GM12878 (cell line): ENCODE results near the gene STRBP. TPM values are rescaled to one million over a fixed set of nuclear protein-coding genes. Genes with fewer than 3 reads are reported as not detected.
"Not testable (repeated sequence)": the region's sequence is repeated elsewhere in the genome, so short reads cannot be mapped to it uniquely, and the experiment has no call there.

Experiments
- ATAC-seq: fragments of 200-7000 bp; cut with Tn5 transposase; 3 replicates; pipeline ENCODE4 v1.9.1; 2020; ENCODE audit warnings: mild to moderate bottlenecking, moderate library complexity
- BruUV-seq: library from RNA; stranded (reverse); fragments of 400-500 nt; replicated peaks from 2 replicates; lab custom pipeline; 2021; lab: Mats Ljungman, UMichigan
- CTCF ChIA-PET: fragments of 300-600 bp; sonication (Branson Sonifier 250); formaldehyde crosslinking; extraction: SDS; loops from one replicate; lab custom pipeline; 2021; ENCODE audit warnings: inconsistent platforms; lab: Yijun Ruan, JAX
- POLR2A ChIA-PET: fragments of 350-600 bp; formaldehyde crosslinking; extraction: SDS; loops from one replicate; lab custom pipeline; 2021; ENCODE audit warnings: inconsistent platforms; lab: Charles Lee
- RAD21 ChIA-PET: fragments of 300-600 bp; sonication (Branson Sonifier 250); formaldehyde crosslinking; loops from one replicate; lab custom pipeline; 2023; ENCODE audit warnings: antibody characterized with exemption; ENCODE audit not compliant: unreplicated experiment; lab: Charles Lee
- SMC1A ChIA-PET: fragments of 300-600 bp; sonication (Branson Sonifier 250); formaldehyde crosslinking; loops from one replicate; lab custom pipeline; 2023; ENCODE audit not compliant: unreplicated experiment, uncharacterized antibody; lab: Charles Lee
- DNase-seq: peaks from one replicate; pipeline ENCODE4 v3.0.0-alpha.2; 2011; ENCODE audit warnings: low read depth, low spot score
- FAIRE-seq: peaks from 3 replicates; lab custom pipeline; 2011; peaks lifted over from hg19 to GRCh38; lab: Jason Lieb, UNC
- H2AFZ ChIP-seq: 2 replicates; pipeline ENCODE4 v1.6.0; 2011; ENCODE audit warnings: low read depth, low read length, control low read depth; ENCODE audit not compliant: control insufficient read depth
- H3K27ac ChIP-seq: 2 replicates; pipeline ENCODE4 v1.5.1; 2011; ENCODE audit warnings: control low read depth; ENCODE audit not compliant: control insufficient read depth, insufficient read depth
- H3K27me3 ChIP-seq, 2 experiments: replicated peaks in 1 of 2; 2 replicates each; pipeline versions ENCODE4 v1.6.0 to v1.6.1; 2011; ENCODE audit warnings: low read length in 1 of 2; ENCODE audit not compliant: control insufficient read depth in 2 of 2, insufficient read depth in 2 of 2
- H3K36me3 ChIP-seq, 2 experiments: 2 replicates each; pipeline ENCODE4 v1.5.1; 2011; ENCODE audit warnings: low read length in 1 of 2; ENCODE audit not compliant: control insufficient read depth in 2 of 2, insufficient read depth in 2 of 2
- H3K4me1 ChIP-seq: 2 replicates; pipeline ENCODE4 v1.6.1; 2011; ENCODE audit warnings: mild to moderate bottlenecking, low read length, moderate library complexity, mixed read lengths; ENCODE audit not compliant: control insufficient read depth, insufficient read depth
- H3K4me2 ChIP-seq: 2 replicates; pipeline ENCODE4 v1.6.0; 2011; ENCODE audit warnings: control low read depth; ENCODE audit not compliant: control insufficient read depth, insufficient read depth
- H3K4me3 ChIP-seq: fragments of 200-600 bp; sonication (generic); 2 replicates; pipeline ENCODE4 v1.5.1; 2016
- H3K79me2 ChIP-seq: 2 replicates; pipeline ENCODE4 v1.6.0; 2011; ENCODE audit warnings: low read length; ENCODE audit not compliant: control insufficient read depth, insufficient read depth
- H3K9ac ChIP-seq: 2 replicates; pipeline ENCODE4 v1.8.0; 2011; ENCODE audit warnings: low read length, control low read depth, mixed read lengths; ENCODE audit not compliant: control insufficient read depth, insufficient read depth
- H3K9me3 ChIP-seq: replicated peaks from 3 replicates; pipeline ENCODE4 v1.5.1; 2011; ENCODE audit warnings: mild to moderate bottlenecking, low read length; ENCODE audit not compliant: control insufficient read depth, insufficient read depth
- H4K20me1 ChIP-seq: 2 replicates; pipeline ENCODE4 v1.6.0; 2011; ENCODE audit not compliant: control insufficient read depth, insufficient read depth
- BACH1 ChIP-seq: fragments of 450-650 bp; IDR thresholded peaks from 2 replicates; pipeline ENCODE4 v1.6.1; 2017; ENCODE audit warnings: mild to moderate bottlenecking, borderline replicate concordance
- WGBS: methylation state at CpG from one replicate; pipeline ENCODE4 v1.1.6; 2016; ENCODE audit warnings: low lambda C conversion rate; ENCODE audit not compliant: insufficient replicate concordance, insufficient coverage; ENCODE audit errors: missing lambda C conversion rate; 5-methylcytosine and 5-hydroxymethylcytosine counted together
- in situ Hi-C: fragments of 300-500 bp; cut with MboI; formaldehyde crosslinking; loops from 9 replicates; pipeline ENCODE4 v1.14.3; 2018; ENCODE audit warnings: mixed read lengths
- intact Hi-C: fragments of 100-400 bp; cut with micrococcal nuclease; formaldehyde crosslinking; loops from one replicate; pipeline ENCODE4 v1.14.2; 2022; ENCODE audit not compliant: unreplicated experiment
- polyA plus RNA-seq, 11 experiments: library from polyadenylated mRNA; depleted of rRNA in 4 of 11; unstranded in 6 of 11; stranded (reverse) in 5 of 11; fragments of >200 nt; fragmentation: Nextera tagmentation in 4 of 11; fragmentation: Illumina TruSeq in 1 of 11; extraction: Ambion mirVana in 4 of 11; extraction: Trizol in 1 of 11; gene quantifications; 1 replicate in 1 of 11; 2 replicates in 10 of 11; pipeline versions ENCODE4 v1.2.1 to v1.2.3, GENCODE V29; 2011 to 2016; ENCODE audit warnings: inconsistent platforms in 2 of 11, missing spikeins in 2 of 11, low read depth in 1 of 11
- total RNA-seq, 4 experiments: library from RNA; depleted of rRNA in 3 of 4; stranded (reverse); fragments of >200 nt in 3 of 4; fragmentation: Illumina TruSeq in 1 of 4; extraction: Trizol in 1 of 4; gene quantifications; 2 replicates each; pipeline versions ENCODE4 v1.2.1 to v1.2.3, GENCODE V29; 2013 to 2021
- TF ChIP-seq, protein P1 (sequence below): fragments of 150-350 bp; IDR thresholded peaks from 2 replicates; pipeline ENCODE4 v1.6.1; 2014; ENCODE audit warnings: mild to moderate bottlenecking, low read depth, low read length

Gene STRBP
- total and polyA plus RNA-seq, 10 of the 15 experiments (the other 5 are each of a cell fraction or from before 2014, with no cell fraction given), result 31.0 to 96.8 (median 71.4) TPM

DNA sequence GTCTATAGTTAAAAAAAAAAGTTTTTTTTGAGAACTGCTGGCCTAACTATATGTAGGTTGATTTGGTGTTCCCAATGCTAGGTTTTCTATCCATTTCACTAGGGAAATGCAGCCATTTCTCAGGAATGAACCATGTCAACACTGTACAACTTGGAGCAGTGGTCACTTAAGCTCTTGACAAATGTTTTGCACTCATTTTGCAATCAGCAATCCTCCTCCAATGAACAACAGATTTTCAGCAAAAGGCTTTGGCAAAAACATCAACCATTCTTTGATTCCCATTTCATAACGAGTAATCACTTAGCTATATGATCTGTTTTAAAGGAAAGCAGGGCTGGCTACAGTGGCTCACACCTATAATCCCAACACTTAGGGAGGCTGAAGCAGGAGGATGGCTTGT lies 17.9 kb downstream of the STRBP start (continued):
- TF ChIP-seq, protein P1, sequence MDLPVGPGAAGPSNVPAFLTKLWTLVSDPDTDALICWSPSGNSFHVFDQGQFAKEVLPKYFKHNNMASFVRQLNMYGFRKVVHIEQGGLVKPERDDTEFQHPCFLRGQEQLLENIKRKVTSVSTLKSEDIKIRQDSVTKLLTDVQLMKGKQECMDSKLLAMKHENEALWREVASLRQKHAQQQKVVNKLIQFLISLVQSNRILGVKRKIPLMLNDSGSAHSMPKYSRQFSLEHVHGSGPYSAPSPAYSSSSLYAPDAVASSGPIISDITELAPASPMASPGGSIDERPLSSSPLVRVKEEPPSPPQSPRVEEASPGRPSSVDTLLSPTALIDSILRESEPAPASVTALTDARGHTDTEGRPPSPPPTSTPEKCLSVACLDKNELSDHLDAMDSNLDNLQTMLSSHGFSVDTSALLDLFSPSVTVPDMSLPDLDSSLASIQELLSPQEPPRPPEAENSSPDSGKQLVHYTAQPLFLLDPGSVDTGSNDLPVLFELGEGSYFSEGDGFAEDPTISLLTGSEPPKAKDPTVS, result no peak
- TF ChIP-seq BACH1, result no peak
- TF ChIP-seq, all 136 proteins: peak for 0

DNA sequence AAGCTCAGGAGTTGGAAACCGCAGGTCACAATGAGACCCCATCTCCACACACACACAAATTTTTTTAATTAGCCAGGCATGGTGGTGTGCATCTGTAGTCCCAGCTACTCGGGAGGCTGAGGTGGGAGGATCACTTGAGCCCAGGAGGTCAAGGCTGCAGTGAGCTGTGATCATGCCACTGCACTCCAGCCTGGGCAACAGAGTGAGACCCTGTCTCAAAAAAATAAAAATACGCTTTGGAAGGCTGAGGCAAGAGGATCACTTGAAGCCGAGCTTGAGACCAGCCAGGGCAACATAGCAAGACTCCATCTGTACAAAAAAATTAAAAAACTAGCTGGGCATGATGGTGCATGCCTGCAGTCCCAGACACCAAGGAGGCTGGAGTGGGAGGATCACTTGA lies 19.2 kb downstream of the STRBP start:
- DNase-seq, POLR2A ChIA-PET, intact Hi-C loops, H3K4me3 ChIP-seq, ATAC-seq, H3K4me1 ChIP-seq, FAIRE-seq, H3K27ac ChIP-seq, H4K20me1 ChIP-seq, H3K36me3 ChIP-seq, H3K9ac ChIP-seq, RAD21 ChIA-PET, H2AFZ ChIP-seq, H3K27me3 ChIP-seq, H3K9me3 ChIP-seq, BruUV-seq, H3K4me2 ChIP-seq, in situ Hi-C loops: not testable (repeated sequence)
- CTCF ChIA-PET, result interaction anchor here (0.7 to 1.9 kb wide), 4 partner anchors 13 to 154 kb away, joined by 3 to 6 read pairs (median 4); no protein-coding TSS in a partner anchor
- SMC1A ChIA-PET, result interaction anchor here (0.7 to 8.6 kb wide), 3 partner anchors 11 to 74 kb away, joined by 3 to 83 read pairs (median 46); no protein-coding TSS in a partner anchor
- peaks cover 82% of the 10 kb centered on the region for H3K79me2 ChIP-seq
- WGBS, result 94% methylated on average over 4 of the region's 4 CpGs
